HG03103 (cell line): ENCODE results near the gene PMM2.
A peak's percentile ranks its signal among the peaks of the same experiment; 100 is the strongest.

Experiments
- ATAC-seq: cut with Tn5 transposase; IDR thresholded peaks from one replicate; pipeline ENCODE4 v1.9.1; 2021; ENCODE audit warnings: low read depth; ENCODE audit not compliant: unreplicated experiment

PMM2 gene

GRCh38 chr16:8882041-8882617, 84.5 kb downstream of the PMM2 start, which contains the start of gene LITAFD:
LITAFD (plus strand) TSS chr16:8882351; CDS start chr16:8884356, 2,005 bp downstream.
- ATAC-seq = no peak

GRCh38 chr16:8882725-8883377, 85.2 kb downstream of the PMM2 start:
- no peak for ATAC-seq

- no peak for ATAC-seq
Observed at GRCh38 chr16:8885674-8886592, 88.3 kb downstream of the PMM2 start.

- ATAC-seq = no peak
Observed at GRCh38 chr16:8886593-8887430, 89.2 kb downstream of the PMM2 start.

GRCh38 chr16:8887431-8887765, 89.8 kb downstream of the PMM2 start:
- no peak for ATAC-seq

GRCh38 chr16:8887952-8888560, 90.4 kb downstream of the PMM2 start:
- ATAC-seq = no peak

GRCh38 chr16:8888951-8889892, 91.6 kb downstream of the PMM2 start:
- ATAC-seq = no peak

GRCh38 chr16:8889893-8890548, 92.4 kb downstream of the PMM2 start:
- ATAC-seq = no peak

GRCh38 chr16:8890549-8890921, 92.9 kb downstream of the PMM2 start:
- no peak for ATAC-seq

GRCh38 chr16:8892101-8892575, 94.5 kb downstream of the PMM2 start:
- ATAC-seq = peak; percentile 23

GRCh38 chr16:8893426-8893825, 95.8 kb downstream of the PMM2 start:
- ATAC-seq = no peak

- ATAC-seq = no peak
Observed at GRCh38 chr16:8893976-8894690, 96.5 kb downstream of the PMM2 start.

- no peak for ATAC-seq
Observed at GRCh38 chr16:8894736-8895334, 97.2 kb downstream of the PMM2 start.

- no peak for ATAC-seq
Observed at GRCh38 chr16:8898660-8899318, 101.2 kb downstream of the PMM2 start.
